Caco-2 (cell line): ENCODE data around the gene SARS1. TPM values are rescaled to one million over a fixed set of nuclear protein-coding genes. Genes with fewer than 3 reads are reported as not detected.
A peak's percentile ranks its signal among the peaks of the same experiment; 100 is the strongest.

Experiments
- BruUV-seq: library from RNA; stranded (reverse); fragments of 400-500 nt; replicated peaks from 2 replicates; lab custom pipeline; 2021; lab: Mats Ljungman, UMichigan
- CTCF ChIA-PET: fragments of 300-600 bp; sonication (Branson Sonifier 250); formaldehyde crosslinking; loops from one replicate; lab custom pipeline; 2022; ENCODE audit warnings: antibody characterized with exemption; lab: Charles Lee
- POLR2A ChIA-PET: fragments of 300-600 bp; sonication (Branson Sonifier 250); formaldehyde crosslinking; loops from one replicate; lab custom pipeline; 2022; ENCODE audit warnings: antibody characterized with exemption; lab: Charles Lee
- DNase-seq, 2 experiments: peaks; one replicate each; pipeline versions ENCODE4 v3.0.0 to v3.0.0-alpha.2; 2020 to 2022
- H3K27me3 ChIP-seq: replicated peaks from 2 replicates; pipeline ENCODE4 v1.6.0; 2011; ENCODE audit warnings: low read length; ENCODE audit not compliant: control insufficient read depth, insufficient read depth
- H3K36me3 ChIP-seq: 2 replicates; pipeline ENCODE4 v1.5.1; 2011; ENCODE audit warnings: low read length; ENCODE audit not compliant: control insufficient read depth, insufficient read depth
- H3K4me1 ChIP-seq: fragments of 250-450 bp; sonication (Bioruptor Pico); 2 replicates; pipeline ENCODE4 v1.5.1; 2020; ENCODE audit warnings: mild to moderate bottlenecking
- H3K4me3 ChIP-seq: 2 replicates; pipeline ENCODE4 v1.5.1; 2011; ENCODE audit warnings: low read depth, mild to moderate bottlenecking, control low read depth, low read length
- H3K9me3 ChIP-seq: fragments of 250-450 bp; sonication (Bioruptor Pico); 2 replicates; pipeline ENCODE4 v1.5.1; 2020; ENCODE audit warnings: mild to moderate bottlenecking, moderate library complexity
- H3K27ac Mint-ChIP-seq: one replicate; pipeline ENCODE4 v1.8.0; 2022; ENCODE audit warnings: mixed read lengths; ENCODE audit not compliant: unreplicated experiment
- H3K27me3 Mint-ChIP-seq: one replicate; pipeline ENCODE4 v1.8.0; 2022; ENCODE audit warnings: mixed read lengths; ENCODE audit not compliant: insufficient read depth, unreplicated experiment
- H3K36me3 Mint-ChIP-seq: one replicate; pipeline ENCODE4 v1.8.0; 2022; ENCODE audit warnings: mild to moderate bottlenecking, mixed read lengths; ENCODE audit not compliant: insufficient read depth, unreplicated experiment
- H3K4me1 Mint-ChIP-seq: one replicate; pipeline ENCODE4 v1.8.0; 2022; ENCODE audit warnings: low read depth, mixed read lengths; ENCODE audit not compliant: unreplicated experiment
- H3K4me3 Mint-ChIP-seq: one replicate; pipeline ENCODE4 v1.8.0; 2022; ENCODE audit warnings: mild to moderate bottlenecking, moderate library complexity, mixed read lengths; ENCODE audit not compliant: unreplicated experiment
- H3K9me3 Mint-ChIP-seq: one replicate; pipeline ENCODE4 v1.8.0; 2022; ENCODE audit warnings: mixed read lengths; ENCODE audit not compliant: unreplicated experiment
- CTCF ChIP-seq, 2 experiments: fragments of 200-600 bp in 1 of 2; IDR thresholded peaks; 1 replicate in 1 of 2; 2 replicates in 1 of 2; pipeline versions ENCODE4 v1.5.1 to v1.8.0; 2011 to 2022; ENCODE audit warnings: antibody characterized with exemption in 1 of 2, control low read depth in 1 of 2, inconsistent platforms in 1 of 2, low read depth in 1 of 2, low read length in 1 of 2, mild to moderate bottlenecking in 1 of 2, moderate library complexity in 1 of 2; ENCODE audit not compliant: insufficient read depth in 1 of 2, severe bottlenecking in 1 of 2, unreplicated experiment in 1 of 2
- intact Hi-C: fragments of 100-400 bp; cut with micrococcal nuclease; formaldehyde crosslinking; loops from one replicate; pipeline ENCODE4 v1.10.0; 2022; ENCODE audit not compliant: unreplicated experiment
- total RNA-seq: library from RNA; stranded (reverse); gene quantifications from 2 replicates; pipeline ENCODE4 v1.2.3, GENCODE V29; 2022

Gene SARS1
- total RNA-seq, 1 experiment from 2014 or later, result 225 TPM

GRCh38 chr1:109181085-109181806 lies 32.5 kb upstream of the SARS1 start:
- CTCF ChIA-PET, result interaction anchor here (1.2 to 1.6 kb wide), 3 partner anchors 12 to 81 kb away, joined by 3 to 7 read pairs (median 4); a partner anchor contains a TSS
- peaks cover 36% of the 10 kb centered on the region for H3K4me1 ChIP-seq
- H3K9me3 ChIP-seq, result no peaks in the 10 kb centered on the region
- Mint-ChIP-seq H3K36me3 (no peaks in the 10 kb centered on the region), H3K4me3 (peak overlapping the region; percentile 45), H3K4me1 (peaks cover 18% of the 10 kb centered on the region), H3K27ac (peak overlapping the region; percentile 73), H3K9me3 (no peaks in the 10 kb centered on the region), H3K27me3 (no peaks in the 10 kb centered on the region)
- no peaks in the 10 kb centered on the region for H3K27me3 ChIP-seq
- DNase-seq, result peak; percentile 71 to 72
- intact Hi-C loops, result loop anchor here (1.0 kb wide), 3 partner anchors 12 to 69 kb away; a partner anchor contains a TSS
- TSS peak; percentile 73 for BruUV-seq
- POLR2A ChIA-PET, result interaction anchor here (0.6 to 2.0 kb wide), 4 partner anchors 25 to 81 kb away, joined by 3 to 14 read pairs (median 4); partner anchors contain the start of gene SARS1
- no peak overlapping the region for H3K4me3 ChIP-seq
- no peak for TF ChIP-seq CTCF (IDR thresholded peaks at IDR 0.05; ENCODE audit: insufficient read depth in 1 of 2, low read depth in 1 of 2, low read length in 1 of 2, severe bottlenecking in 1 of 2, unreplicated experiment in 1 of 2)
- no peaks in the 10 kb centered on the region for H3K36me3 ChIP-seq

DNA sequence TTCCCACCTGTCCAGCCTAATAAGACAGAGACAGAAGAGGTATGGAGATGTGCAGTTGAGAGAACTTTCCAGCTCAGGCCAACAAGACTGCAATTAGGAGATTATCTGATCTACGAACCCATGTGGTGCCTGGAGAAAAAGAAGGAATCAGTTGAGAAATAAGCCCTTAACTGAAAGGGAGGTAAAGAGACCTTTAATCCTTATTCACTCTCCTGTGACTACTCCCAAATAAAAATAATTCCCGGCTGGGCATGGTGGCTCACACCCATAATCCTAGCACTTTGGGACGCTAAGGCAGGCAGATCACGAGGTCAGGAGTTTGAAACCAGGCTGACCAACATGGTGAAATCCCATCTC lies 31.9 kb upstream of the SARS1 start:
- peaks cover 24% of the 10 kb centered on the region for H3K4me1 Mint-ChIP-seq
- DNase-seq, result no peak
- Histone ChIP-seq H3K4me3 (no peak overlapping the region), H3K4me1 (peaks cover 34% of the 10 kb centered on the region), H3K27me3 (no peaks in the 10 kb centered on the region), H3K36me3 (no peaks in the 10 kb centered on the region), H3K9me3 (no peaks in the 10 kb centered on the region)
- H3K9me3 Mint-ChIP-seq, result no peaks in the 10 kb centered on the region
- peak overlapping the region; percentile 45 for H3K4me3 Mint-ChIP-seq
- CTCF ChIA-PET, result interaction anchor here (1.2 to 1.6 kb wide), 3 partner anchors 12 to 82 kb away, joined by 3 to 7 read pairs (median 4); a partner anchor contains a TSS
- no peaks in the 10 kb centered on the region for H3K36me3 Mint-ChIP-seq
- TF ChIP-seq CTCF (IDR thresholded peaks at IDR 0.05; ENCODE audit: insufficient read depth in 1 of 2, low read depth in 1 of 2, low read length in 1 of 2, severe bottlenecking in 1 of 2, unreplicated experiment in 1 of 2), result no peak
- no peaks in the 10 kb centered on the region for H3K27me3 Mint-ChIP-seq
- POLR2A ChIA-PET, result interaction anchor here (2.0 kb wide), 1 partner anchor 82 kb away, joined by 14 read pairs; no protein-coding TSS in a partner anchor
- intact Hi-C loops, result loop anchor here (1.0 kb wide), 3 partner anchors 12 to 69 kb away; a partner anchor contains a TSS
- peak overlapping the region; percentile 73 for H3K27ac Mint-ChIP-seq
- no TSS peak for BruUV-seq

DNA sequence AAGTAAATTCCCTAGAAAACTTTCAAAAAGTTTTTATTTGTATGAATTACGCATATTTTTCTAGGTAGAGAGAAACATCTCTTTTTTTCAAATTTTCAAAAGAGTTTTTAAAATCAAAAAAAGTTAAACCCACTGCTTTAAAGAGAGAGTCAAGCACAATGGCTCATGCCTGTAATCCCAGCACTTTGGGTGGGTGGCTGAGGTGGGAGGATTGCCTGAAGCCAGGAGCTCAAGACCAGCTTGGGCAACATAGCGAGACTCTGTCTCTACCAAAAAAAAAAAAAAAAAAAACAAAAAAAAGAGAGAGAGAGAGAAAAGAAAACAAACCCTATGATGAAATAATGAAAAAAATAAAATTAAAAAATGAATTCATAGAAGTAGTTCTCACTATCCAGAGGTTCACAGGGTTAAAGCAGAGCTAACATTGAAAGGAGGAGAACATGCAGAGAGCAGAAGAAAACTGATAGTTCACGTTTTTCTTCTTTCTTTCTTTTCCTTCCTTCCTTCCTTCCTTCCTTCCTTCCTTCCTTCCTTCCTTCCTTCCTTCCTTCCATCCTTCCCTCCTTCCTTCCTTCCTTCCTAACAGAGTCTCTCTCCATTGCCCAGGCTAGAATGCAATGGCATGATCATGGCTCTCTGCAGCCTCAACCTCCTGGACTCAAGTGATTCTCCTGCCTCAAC lies 30.5 kb upstream of the SARS1 start:
- peaks cover 25% of the 10 kb centered on the region for H3K4me1 Mint-ChIP-seq
- BruUV-seq, result no TSS peak

More for the DNA sequence above, 30.5 kb upstream of the SARS1 start:
- H3K27me3 ChIP-seq, result no peaks in the 10 kb centered on the region
- no peak overlapping the region for H3K4me3 ChIP-seq
- Mint-ChIP-seq H3K27ac (no peak overlapping the region), H3K36me3 (no peaks in the 10 kb centered on the region), H3K4me3 (peak overlapping the region; percentile 22), H3K9me3 (no peaks in the 10 kb centered on the region), H3K27me3 (no peaks in the 10 kb centered on the region)
- intact Hi-C loops, result no loop called here
- no peak for DNase-seq
- TF ChIP-seq CTCF (IDR thresholded peaks at IDR 0.05; ENCODE audit: insufficient read depth in 1 of 2, low read depth in 1 of 2, low read length in 1 of 2, severe bottlenecking in 1 of 2, unreplicated experiment in 1 of 2), result no peak
- no peaks in the 10 kb centered on the region for H3K36me3 ChIP-seq
- H3K9me3 ChIP-seq, result no peaks in the 10 kb centered on the region
- H3K4me1 ChIP-seq, result peaks cover 34% of the 10 kb centered on the region
- ChIA-PET POLR2A (no interaction called here), CTCF (no interaction called here)
